GM21360 (cell line): ENCODE measurements around the gene SUB1.
"Not testable (repeated sequence)": the region's sequence is repeated elsewhere in the genome, so short reads cannot be mapped to it uniquely, and the experiment has no call there.

Source experiments
- ATAC-seq: cut with Tn5 transposase; IDR thresholded peaks from one replicate; pipeline ENCODE4 v1.9.1; 2021; ENCODE audit warnings: mild to moderate bottlenecking, moderate library complexity; ENCODE audit not compliant: unreplicated experiment

SUB1 gene

GRCh38 chr5:32598260-32598937 lies 13.0 kb downstream of the SUB1 start:
- no peak for ATAC-seq

GRCh38 chr5:32598997-32599549 lies 13.7 kb downstream of the SUB1 start:
- no peak for ATAC-seq

DNA sequence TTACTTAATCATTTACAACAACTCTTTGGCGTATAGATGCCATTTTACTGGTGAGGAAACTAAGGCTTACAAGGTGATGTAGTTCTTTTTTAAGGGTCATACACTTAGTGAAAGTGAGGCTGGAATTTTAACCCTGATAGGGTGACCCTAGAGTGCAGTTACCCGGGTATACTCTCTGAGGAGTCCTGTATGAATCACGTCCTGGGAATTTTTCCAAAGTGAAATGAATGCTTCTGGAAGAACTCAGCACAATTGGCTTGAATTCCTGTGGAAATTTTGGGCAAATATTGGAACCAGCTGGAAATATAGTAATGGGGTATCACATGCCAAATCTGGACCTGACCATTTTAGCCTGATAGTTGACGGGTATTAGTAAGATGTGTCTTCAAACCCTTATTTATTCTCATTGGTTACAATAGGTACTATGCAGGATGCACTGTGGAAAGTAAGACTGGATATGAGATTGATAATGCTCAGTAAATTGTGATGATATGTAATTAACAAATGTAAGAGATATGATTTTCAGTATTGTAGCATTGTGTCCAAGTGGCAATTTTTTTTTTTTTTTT lies 14.8 kb downstream of the SUB1 start:
- ATAC-seq, result no peak

DNA sequence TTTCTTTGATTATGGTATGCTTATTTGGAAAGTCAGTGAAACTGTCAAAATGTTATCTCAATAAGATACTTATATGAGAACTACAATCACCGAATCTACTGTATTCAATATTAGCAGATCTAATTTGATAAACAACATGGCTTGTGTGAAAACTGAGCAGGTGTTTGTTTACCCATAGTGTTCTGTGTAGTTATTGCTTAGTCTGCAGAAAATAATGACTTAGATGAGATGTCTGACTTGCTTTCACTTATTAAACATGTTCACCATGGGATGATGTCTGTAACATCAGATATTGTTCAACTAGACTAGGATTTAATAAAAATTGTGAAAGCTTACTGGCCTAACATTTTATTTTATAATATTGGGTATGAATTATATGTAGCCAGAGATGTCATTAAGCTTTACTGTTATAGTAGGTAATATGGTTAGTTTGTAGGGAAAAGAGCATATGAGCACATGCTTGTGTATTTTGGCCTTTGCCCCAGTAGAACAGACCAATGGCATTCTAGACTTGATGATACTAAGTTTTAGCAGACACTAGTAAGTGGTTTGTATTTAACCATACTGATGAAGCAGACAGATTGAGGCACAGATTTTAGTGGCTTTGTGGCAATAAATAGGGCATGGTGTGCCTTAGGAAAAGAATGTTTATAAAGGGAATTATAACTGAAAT lies 16.4 kb downstream of the SUB1 start:
- ATAC-seq, result no peak

GRCh38 chr5:32602906-32603305 lies 17.5 kb downstream of the SUB1 start:
- no peak for ATAC-seq

GRCh38 chr5:32604800-32605765 lies 19.7 kb downstream of the SUB1 start:
- no peak for ATAC-seq

DNA sequence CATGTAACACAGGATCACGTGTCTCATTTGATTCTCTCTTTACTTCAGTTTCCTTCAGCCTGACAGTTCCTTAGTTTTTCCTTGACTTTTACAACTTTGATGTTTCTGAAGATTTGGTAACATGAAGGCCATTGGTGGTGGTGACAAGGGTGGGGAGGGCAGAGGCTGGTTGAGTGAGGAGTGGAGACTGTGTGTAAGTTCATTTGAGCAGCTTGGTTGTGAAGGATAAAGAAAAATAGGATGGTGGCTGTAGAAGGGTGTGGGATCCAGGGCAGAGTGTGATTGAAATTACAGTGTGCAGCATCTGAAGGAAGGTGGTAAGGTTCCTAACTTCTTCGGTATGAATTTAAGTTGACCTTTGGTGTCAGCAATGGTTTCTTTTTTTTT lies 20.4 kb downstream of the SUB1 start:
- no peak for ATAC-seq

- ATAC-seq, result no peak
Measured at GRCh38 chr5:32612134-32612888, 27.0 kb downstream of the SUB1 start.

DNA sequence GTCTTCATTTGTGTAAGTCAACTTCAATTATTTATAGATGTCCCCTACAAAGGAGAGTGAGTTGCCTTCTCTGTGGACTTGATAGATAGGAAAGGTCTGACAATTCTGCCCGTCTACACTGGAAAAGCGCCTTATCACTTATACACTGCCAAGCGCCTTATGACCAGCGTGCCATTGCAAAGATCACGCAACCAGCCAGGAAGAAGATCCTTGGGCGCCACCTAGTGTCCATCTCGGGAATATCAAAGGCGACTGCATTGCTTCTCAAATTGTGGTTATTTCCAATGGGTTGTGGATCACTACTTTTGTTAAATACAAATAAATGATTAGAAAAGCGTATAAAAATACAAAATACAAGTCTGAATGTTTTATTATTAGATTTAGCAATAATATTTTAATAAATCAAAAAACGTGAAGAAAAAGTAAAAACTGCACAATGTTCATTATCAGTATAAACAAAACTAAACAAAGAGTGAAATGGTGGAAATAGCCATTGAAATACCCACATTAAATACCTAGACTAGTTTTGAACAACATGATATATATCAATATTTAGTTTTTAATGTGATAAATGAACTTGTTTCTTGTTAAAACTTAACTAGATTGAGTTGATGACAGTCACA lies 27.8 kb downstream of the SUB1 start:
- peak; percentile 78 for ATAC-seq

DNA sequence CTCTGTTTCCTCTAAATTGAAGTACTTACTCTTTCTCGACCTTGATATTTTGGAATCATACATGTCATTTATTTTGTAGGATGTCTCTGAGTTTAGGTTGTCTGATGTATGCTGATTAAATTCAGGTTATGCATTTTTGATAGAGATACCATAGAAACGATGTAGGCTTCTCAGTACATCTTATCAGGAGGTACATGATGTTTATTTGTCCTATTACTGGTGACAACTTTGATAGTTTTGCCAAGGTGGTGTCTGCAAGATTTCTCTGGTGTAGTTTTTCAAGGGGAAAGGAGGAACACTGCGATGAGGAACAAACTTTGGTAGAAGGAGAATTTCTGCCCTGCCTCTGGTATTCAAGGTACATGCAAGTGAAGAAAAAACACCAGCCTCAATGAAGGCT lies 29.9 kb downstream of the SUB1 start:
- ATAC-seq, result no peak

DNA sequence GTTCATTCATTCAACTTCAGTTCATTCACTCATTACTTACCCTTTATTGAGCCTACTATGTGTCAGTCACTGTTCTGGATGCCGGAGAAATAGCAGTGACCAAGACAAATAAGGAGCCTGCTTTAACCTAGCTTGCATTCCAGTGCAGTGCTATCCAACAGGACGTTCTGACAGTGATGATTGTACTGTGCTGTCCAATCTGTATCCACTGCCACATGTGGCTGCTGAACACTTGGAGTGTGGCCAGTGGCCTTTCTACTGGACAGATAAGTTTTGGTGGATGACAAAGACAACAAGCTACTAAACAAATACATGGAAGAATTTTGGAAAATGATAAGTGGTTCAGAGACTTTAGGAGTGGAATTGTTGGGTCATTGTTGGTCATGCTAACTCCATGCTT lies 33.6 kb downstream of the SUB1 start:
- no peak for ATAC-seq

DNA sequence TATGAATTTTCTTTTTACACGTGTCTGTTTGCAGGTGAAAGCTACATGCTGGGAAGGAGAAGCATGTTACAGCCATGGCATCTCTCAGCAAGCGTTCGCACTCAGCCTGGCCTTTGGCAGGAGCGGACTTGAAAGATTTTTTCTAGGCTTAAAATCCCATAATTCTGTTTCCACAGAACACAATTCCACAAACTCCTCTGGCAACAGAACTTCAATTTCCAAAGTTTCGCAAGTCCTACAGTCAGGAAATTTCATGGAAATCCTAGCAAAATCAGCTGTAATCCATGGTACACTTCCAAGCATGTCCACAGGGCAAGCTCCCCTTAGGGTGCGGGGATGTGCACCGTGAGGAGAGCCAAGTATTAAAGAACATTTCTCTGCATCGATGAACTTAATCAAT lies 35.9 kb downstream of the SUB1 start:
- no peak for ATAC-seq

- ATAC-seq, result no peak
Measured at GRCh38 chr5:32625106-32625505, 39.7 kb downstream of the SUB1 start.

DNA sequence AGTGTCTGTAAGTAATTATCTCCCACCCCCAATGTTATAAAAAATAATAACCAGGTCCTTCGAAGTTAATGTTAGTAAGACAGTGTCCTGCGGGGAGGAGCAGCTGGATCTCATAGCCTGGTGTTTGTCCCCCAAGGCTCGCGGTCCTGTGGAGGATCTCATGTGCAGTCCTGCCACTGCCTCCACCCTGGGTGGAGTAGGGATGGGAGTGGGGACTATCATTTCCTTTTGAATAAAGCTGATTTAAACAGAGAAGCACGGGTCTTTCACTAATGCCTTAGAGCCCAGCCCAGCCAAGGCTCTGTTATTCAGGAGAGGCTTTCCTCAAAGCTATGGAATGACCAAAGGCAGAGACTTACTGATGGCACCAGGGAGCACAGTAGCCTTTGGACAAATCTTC lies 40.2 kb downstream of the SUB1 start:
- ATAC-seq, result no peak

GRCh38 chr5:32627219-32627870 lies 42.0 kb downstream of the SUB1 start:
- no peak for ATAC-seq

- no peak for ATAC-seq
Measured at GRCh38 chr5:32628049-32628844, 42.9 kb downstream of the SUB1 start.

GRCh38 chr5:32630867-32631491 lies 45.6 kb downstream of the SUB1 start:
- ATAC-seq, result no peak

GRCh38 chr5:32633017-32633416 lies 47.7 kb downstream of the SUB1 start:
- ATAC-seq, result not testable (repeated sequence)
